CMK (cell line): ENCODE results near the gene GULP1.
"Not testable (repeated sequence)": the region's sequence is repeated elsewhere in the genome, so short reads cannot be mapped to it uniquely, and the experiment has no call there.

Experiments used
- DNase-seq: peaks from one replicate; pipeline ENCODE4 v3.0.0-alpha.2; 2010; ENCODE audit warnings: low read depth

Gene GULP1

DNA sequence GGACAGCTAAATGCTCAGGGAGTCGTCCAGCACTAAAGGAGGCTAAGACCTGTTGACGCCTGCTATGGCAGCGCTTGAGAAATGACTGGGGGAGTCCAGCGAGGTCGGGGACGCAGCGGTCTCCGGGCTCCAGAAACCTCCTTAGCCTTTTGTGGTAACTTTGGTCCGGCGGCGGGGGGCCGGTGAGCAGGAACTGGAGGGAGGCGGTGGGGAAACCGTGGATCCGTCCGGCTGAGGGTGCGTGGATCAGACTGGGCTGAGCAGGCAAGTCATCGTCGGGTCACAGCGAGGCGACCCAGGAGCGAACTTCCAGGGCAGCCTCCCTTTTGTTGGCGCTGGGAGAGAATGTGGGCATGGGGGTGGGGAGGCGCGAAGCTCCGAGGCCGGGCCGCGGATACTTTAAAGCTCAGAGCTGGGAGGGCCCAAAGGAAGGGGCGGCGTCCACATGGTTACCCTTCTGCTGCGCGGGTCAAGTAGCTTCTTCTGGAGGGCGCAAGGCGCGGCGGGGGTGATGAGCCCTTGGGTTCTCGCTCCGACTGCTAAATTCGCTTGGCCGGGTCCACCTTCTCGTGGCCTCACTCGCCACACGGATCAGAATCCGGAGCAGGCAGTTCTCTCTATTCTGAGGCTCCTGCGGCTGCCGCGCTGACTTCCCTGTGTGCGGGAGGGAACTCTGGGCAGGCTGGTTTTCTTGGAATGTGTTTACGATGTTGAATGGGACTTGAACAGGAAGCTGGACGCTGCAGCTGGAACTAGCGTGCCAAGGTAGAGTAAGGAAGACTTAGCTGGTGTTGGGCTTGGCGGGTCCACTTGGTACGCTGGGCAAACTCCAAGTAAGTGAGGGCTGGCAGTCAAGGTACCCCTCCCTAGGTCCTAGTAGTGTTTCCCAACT is 920 bp downstream of the GULP1 start:
- no peak for DNase-seq

GRCh38 chr2:188293601-188294351 is 2.1 kb downstream of the GULP1 start:
- DNase-seq: no peak

GRCh38 chr2:188294352-188294926 is 2.8 kb downstream of the GULP1 start:
- DNase-seq: no peak

GRCh38 chr2:188295067-188295685 is 3.5 kb downstream of the GULP1 start:
- no peak for DNase-seq

GRCh38 chr2:188297978-188298377 is 6.3 kb downstream of the GULP1 start:
- no peak for DNase-seq

DNA sequence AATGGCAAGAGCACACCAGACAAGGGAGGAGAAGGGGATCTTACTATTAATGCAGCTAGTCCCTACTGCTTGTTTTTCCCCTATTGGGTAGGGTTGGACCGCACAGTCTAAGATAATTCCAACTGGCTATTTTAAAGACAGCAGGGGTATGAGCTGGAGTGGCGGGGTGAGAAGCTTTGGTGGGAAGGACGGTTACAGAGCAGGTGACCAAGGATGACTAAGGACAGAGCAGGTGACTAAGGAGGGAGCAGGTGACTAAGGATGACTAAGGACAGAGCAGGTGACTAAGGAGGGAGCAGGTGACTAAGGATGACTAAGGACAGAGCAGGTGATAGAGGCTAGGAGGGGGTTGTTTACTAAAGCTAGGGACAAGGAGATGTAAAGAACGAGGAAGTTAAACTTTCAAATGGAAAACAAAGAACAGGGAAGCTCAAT is 7.3 kb downstream of the GULP1 start:
- not testable (repeated sequence) for DNase-seq

GRCh38 chr2:188303363-188304031 is 11.8 kb downstream of the GULP1 start:
- no peak for DNase-seq

- no peak for DNase-seq
Observed at GRCh38 chr2:188305271-188305670, 13.6 kb downstream of the GULP1 start.

DNA sequence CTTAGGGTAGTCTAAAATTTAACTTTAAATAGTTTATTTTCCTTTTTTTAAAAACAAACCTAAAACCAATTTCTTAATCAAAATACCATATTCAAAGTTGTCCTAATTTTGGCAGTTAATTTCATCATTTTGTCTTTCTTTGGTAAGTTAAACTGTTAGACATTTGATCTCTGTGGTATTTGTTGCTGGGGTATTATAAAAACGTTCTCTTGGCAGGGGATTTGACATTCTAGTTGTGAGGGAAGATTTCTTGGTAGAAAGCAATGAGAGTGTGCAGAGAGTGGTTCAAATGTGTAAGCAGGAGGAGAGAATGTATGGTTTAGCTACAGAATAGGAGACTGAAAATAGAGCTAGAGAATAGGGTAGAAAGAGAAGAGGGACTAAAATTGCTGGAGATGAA is 14.6 kb downstream of the GULP1 start:
- DNase-seq: no peak

DNA sequence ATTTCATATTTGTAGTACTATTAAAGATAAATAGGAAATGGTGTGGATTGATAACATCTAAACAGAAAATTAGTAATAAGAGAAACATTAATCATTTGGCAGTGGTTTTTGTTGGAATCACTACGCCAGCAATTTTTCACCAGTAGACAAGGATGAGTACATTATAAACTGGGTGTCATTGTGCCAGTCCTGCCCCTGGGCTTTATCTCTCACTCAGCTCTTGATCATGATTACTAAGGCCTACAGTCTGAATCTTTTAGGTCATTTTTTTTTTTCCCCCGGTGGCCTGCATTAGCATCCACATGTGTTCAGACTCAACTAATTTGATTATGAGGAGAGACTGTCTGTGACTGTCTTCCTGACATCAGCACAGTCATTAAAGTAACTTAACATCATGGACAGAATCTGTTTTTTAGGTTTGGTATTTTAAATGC is 16.2 kb downstream of the GULP1 start:
- DNase-seq: no peak

GRCh38 chr2:188308483-188308882 is 16.8 kb downstream of the GULP1 start:
- no peak for DNase-seq

GRCh38 chr2:188309364-188309763 is 17.7 kb downstream of the GULP1 start:
- DNase-seq: no peak

- no peak for DNase-seq
Observed at GRCh38 chr2:188314314-188315054, 22.8 kb downstream of the GULP1 start.

DNA sequence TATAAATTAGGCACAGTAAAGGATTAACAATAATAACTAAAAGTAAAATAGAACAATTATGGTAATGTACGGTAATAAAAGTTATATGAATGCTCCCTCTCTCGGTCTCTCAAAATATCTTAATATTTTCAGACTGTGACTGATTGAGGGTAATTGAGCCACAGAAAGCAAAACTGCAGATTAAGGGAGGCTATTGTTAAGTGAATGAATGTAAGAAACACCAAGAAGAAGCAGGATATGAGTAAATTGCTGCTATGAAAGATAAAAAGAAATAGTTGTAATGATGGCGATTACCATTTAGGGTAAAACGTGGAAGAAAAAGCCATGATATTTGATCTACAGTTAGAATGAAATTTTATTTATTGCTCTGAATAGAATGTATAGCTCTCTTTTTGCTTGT is 24.1 kb downstream of the GULP1 start:
- DNase-seq: no peak

DNA sequence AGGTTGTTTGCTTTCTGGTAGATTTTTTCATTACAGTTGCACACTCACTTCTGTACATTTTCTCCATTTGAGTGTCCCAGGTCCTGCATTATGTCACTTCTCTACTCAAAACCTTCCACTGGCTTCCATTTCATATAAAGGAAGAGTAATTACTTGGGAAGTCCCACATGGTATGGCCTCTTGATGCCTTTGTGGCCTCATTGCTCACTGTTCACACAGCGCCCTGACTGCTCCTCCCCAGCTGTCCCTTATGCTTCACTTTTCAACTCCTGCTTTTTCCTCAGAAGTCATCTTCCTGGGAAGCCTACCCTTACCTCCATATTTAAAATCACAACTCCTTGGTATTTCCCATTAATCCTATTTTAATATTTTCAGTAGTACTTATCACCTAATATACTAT is 24.7 kb downstream of the GULP1 start:
- DNase-seq: no peak

DNA sequence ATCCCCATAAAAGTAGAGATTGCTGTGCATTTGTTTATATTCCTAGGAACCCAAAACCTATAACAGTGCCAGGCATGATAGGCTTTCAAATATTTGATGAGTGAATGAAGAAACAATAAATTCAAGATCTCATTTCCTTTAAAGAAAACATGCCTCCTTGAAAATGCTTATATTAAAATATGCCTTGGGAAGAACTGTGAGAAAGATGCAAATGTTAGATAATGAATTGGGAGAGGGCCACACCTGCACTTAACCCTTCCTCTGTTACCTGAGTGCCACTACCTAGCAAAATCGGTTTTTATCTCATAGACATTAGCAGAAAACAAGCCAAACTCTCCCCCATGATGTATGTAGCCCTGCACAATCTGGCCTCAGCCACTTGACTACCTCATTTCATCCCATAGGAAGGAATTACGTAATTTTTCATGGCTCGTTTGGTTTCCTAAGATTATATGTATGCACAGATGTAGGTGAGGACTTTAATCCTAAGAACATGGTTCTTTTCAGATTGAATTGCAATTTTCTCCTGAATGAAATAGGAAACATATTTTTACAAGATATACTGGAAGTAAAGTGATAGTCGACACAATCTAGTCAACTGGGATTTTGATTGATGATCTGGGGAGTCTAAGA is 25.2 kb downstream of the GULP1 start:
- DNase-seq: no peak

DNA sequence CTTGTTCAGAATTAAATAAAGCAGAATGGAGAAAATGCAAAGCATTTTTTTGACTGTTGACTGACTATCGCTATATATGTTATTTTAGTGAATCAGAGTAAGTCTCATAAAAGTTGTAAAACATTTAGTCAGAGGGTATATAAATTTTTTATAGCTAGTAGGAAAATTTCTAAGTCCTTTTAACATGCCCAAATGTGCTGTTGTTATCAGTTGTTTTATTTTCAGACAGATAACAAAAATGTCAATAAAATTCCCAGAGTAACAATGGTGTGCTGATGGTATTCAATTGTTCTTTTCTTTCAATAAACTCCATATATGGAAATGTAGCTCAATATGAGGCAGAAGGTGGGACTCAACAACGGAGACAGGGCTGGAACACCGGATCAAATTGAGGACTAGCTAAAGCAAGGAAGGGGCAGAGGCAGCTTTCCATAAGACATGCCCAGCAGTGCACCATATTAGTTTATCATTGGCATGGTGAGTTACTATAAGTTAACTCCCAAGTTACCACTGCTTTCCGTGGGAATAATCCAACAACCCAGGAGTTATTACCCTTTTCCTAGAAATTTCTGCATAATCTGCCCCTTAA is 26.6 kb downstream of the GULP1 start:
- no peak for DNase-seq

- DNase-seq: no peak
Observed at GRCh38 chr2:188319838-188320237, 28.2 kb downstream of the GULP1 start.

DNA sequence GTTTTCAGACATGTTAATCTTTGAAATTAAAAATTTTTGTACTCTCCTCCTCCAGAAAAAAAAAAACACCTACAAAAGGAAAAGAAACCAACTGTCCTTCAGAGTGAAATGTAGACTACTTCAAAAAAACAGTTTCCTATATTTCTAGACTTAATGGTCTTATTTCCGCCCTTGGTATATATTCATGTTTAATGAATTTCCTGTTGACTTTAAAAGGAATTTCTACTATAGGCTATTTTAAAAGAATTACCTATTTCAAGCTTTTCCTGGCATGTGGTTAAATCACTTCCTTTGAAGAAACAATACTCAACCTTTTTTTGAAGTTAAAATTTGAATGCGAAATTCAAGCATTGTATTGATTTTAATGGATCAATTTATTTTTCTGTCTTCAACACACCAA is 29.2 kb downstream of the GULP1 start:
- DNase-seq: no peak
